ENCODE results near the gene CDH13.

DNA sequence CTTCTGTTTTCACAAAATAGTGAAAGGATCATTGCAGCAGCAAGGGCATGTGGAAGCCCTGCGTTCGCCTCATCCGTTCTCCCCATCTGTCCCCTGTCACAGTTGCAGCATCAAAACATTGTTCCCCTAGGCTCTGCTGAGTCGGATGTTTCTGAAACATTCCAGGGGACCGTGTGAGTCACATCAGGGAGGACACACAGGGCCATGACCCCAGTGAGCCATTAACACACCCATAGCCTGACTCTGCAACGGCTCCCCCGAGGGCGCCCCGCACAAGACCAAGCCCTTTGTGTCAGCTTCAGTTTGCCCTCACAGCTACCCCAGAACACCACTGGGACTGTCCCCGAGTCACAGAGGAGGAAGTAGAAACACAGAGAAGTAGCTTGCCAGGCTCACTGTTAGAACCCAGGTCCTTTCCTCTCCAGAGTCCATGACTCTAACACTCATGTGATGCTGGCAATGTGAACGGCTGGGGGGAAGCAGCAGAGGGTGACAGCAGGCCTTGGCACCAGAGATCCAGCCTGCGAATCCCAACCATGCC lies 1117.7 kb downstream of the CDH13 start:
- TF ChIP-seq, protein P1, sequence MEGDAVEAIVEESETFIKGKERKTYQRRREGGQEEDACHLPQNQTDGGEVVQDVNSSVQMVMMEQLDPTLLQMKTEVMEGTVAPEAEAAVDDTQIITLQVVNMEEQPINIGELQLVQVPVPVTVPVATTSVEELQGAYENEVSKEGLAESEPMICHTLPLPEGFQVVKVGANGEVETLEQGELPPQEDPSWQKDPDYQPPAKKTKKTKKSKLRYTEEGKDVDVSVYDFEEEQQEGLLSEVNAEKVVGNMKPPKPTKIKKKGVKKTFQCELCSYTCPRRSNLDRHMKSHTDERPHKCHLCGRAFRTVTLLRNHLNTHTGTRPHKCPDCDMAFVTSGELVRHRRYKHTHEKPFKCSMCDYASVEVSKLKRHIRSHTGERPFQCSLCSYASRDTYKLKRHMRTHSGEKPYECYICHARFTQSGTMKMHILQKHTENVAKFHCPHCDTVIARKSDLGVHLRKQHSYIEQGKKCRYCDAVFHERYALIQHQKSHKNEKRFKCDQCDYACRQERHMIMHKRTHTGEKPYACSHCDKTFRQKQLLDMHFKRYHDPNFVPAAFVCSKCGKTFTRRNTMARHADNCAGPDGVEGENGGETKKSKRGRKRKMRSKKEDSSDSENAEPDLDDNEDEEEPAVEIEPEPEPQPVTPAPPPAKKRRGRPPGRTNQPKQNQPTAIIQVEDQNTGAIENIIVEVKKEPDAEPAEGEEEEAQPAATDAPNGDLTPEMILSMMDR (conservative IDR thresholded peaks at IDR 0.05; ENCODE audit: low read depth in 2 of 2) = no peak
- TF ChIP-seq POLR2AphosphoS5 (IDR thresholded peaks at IDR 0.05; ENCODE audit: low read depth) = no peak
- no peak for TF ChIP-seq EZH2phosphoT487 (IDR thresholded peaks at IDR 0.05; ENCODE audit: unreplicated experiment)
- TF ChIP-seq JUNB (IDR thresholded peaks at IDR 0.05; ENCODE audit: unreplicated experiment) = no peak
- TF ChIP-seq EZH2 (IDR thresholded peaks at IDR 0.05; ENCODE audit: low read depth, unreplicated experiment) = no peak
- TF ChIP-seq, protein P2, sequence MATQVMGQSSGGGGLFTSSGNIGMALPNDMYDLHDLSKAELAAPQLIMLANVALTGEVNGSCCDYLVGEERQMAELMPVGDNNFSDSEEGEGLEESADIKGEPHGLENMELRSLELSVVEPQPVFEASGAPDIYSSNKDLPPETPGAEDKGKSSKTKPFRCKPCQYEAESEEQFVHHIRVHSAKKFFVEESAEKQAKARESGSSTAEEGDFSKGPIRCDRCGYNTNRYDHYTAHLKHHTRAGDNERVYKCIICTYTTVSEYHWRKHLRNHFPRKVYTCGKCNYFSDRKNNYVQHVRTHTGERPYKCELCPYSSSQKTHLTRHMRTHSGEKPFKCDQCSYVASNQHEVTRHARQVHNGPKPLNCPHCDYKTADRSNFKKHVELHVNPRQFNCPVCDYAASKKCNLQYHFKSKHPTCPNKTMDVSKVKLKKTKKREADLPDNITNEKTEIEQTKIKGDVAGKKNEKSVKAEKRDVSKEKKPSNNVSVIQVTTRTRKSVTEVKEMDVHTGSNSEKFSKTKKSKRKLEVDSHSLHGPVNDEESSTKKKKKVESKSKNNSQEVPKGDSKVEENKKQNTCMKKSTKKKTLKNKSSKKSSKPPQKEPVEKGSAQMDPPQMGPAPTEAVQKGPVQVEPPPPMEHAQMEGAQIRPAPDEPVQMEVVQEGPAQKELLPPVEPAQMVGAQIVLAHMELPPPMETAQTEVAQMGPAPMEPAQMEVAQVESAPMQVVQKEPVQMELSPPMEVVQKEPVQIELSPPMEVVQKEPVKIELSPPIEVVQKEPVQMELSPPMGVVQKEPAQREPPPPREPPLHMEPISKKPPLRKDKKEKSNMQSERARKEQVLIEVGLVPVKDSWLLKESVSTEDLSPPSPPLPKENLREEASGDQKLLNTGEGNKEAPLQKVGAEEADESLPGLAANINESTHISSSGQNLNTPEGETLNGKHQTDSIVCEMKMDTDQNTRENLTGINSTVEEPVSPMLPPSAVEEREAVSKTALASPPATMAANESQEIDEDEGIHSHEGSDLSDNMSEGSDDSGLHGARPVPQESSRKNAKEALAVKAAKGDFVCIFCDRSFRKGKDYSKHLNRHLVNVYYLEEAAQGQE (IDR thresholded peaks at IDR 0.05; ENCODE audit: unreplicated experiment) = no peak

Measured in GM23338 (cell line).